H9 (cell line): ENCODE data around the gene KIF26B. TPM values are rescaled to one million over a fixed set of nuclear protein-coding genes. Genes with fewer than 3 reads are reported as not detected.

Experiments used
- DNase-seq: peaks from one replicate; pipeline ENCODE4 v3.0.0-alpha.2; 2017
- H2AFZ ChIP-seq: one replicate; pipeline ENCODE4 v1.6.1; 2013; ENCODE audit warnings: mild to moderate bottlenecking, low read length, control low read depth, moderate library complexity
- H2AK5ac ChIP-seq: 2 replicates; pipeline ENCODE4 v1.6.1; 2013; ENCODE audit warnings: low read length, control low read depth, mixed read lengths; ENCODE audit not compliant: insufficient read length
- H2BK120ac ChIP-seq: one replicate; pipeline ENCODE4 v1.6.1; 2013; ENCODE audit warnings: low read depth, mild to moderate bottlenecking, low read length, control low read depth, inconsistent platforms; ENCODE audit not compliant: poor library complexity, severe bottlenecking
- H2BK12ac ChIP-seq: 2 replicates; pipeline ENCODE4 v1.6.1; 2013; ENCODE audit warnings: low read length, control low read depth, mixed read lengths, low read depth; ENCODE audit not compliant: insufficient read length
- H2BK15ac ChIP-seq: 2 replicates; pipeline ENCODE4 v1.6.1; 2013; ENCODE audit warnings: low read depth, low read length, control low read depth
- H2BK20ac ChIP-seq: one replicate; pipeline ENCODE4 v1.6.1; 2013; ENCODE audit warnings: low read depth, mild to moderate bottlenecking, low read length, control low read depth, inconsistent platforms; ENCODE audit not compliant: poor library complexity, severe bottlenecking
- H2BK5ac ChIP-seq: 2 replicates; pipeline ENCODE4 v1.6.1; 2013; ENCODE audit warnings: low read length, control low read depth, mixed read lengths; ENCODE audit not compliant: insufficient read length
- H3K14ac ChIP-seq: 2 replicates; pipeline ENCODE4 v1.6.1; 2013; ENCODE audit warnings: low read length, control low read depth; ENCODE audit not compliant: insufficient read depth
- H3K18ac ChIP-seq: 2 replicates; pipeline ENCODE4 v1.6.1; 2013; ENCODE audit warnings: low read depth, mild to moderate bottlenecking, mixed read lengths, low read length, control low read depth; ENCODE audit not compliant: insufficient read length
- H3K23ac ChIP-seq: 2 replicates; pipeline ENCODE4 v1.6.1; 2013; ENCODE audit warnings: low read length, control low read depth, mixed read lengths, low read depth; ENCODE audit not compliant: insufficient read length
- H3K23me2 ChIP-seq: 2 replicates; pipeline ENCODE4 v1.6.1; 2013; ENCODE audit warnings: low read depth, mild to moderate bottlenecking, mixed read lengths, low read length, control low read depth; ENCODE audit not compliant: insufficient read length, poor library complexity, severe bottlenecking
- H3K27ac ChIP-seq: 2 replicates; pipeline ENCODE4 v1.5.1; 2013; ENCODE audit warnings: low read length, control low read depth, mixed read lengths, low read depth; ENCODE audit not compliant: insufficient read length
- H3K27me3 ChIP-seq: 2 replicates; pipeline ENCODE4 v1.6.1; 2013; ENCODE audit warnings: low read length, control low read depth, inconsistent platforms; ENCODE audit not compliant: insufficient read depth
- H3K4ac ChIP-seq: 2 replicates; pipeline ENCODE4 v1.6.1; 2013; ENCODE audit warnings: low read depth, mild to moderate bottlenecking, control low read depth, inconsistent platforms, low read length, moderate library complexity
- H3K4me1 ChIP-seq: 2 replicates; pipeline ENCODE4 v1.6.1; 2013; ENCODE audit warnings: low read length, control low read depth, inconsistent platforms; ENCODE audit not compliant: insufficient read depth
- H3K4me2 ChIP-seq: 2 replicates; pipeline ENCODE4 v1.6.1; 2013; ENCODE audit warnings: low read length, control low read depth, mixed read lengths; ENCODE audit not compliant: insufficient read length, insufficient read depth
- H3K56ac ChIP-seq: 2 replicates; pipeline ENCODE4 v1.6.1; 2013; ENCODE audit warnings: low read depth, mild to moderate bottlenecking, mixed read lengths, low read length, control low read depth; ENCODE audit not compliant: insufficient read length
- H3K79me1 ChIP-seq: 2 replicates; pipeline ENCODE4 v1.6.1; 2013; ENCODE audit warnings: low read depth, mild to moderate bottlenecking, moderate library complexity, low read length, control low read depth, inconsistent platforms; ENCODE audit not compliant: insufficient read depth, poor library complexity, severe bottlenecking
- H3K79me2 ChIP-seq: 2 replicates; pipeline ENCODE4 v1.6.1; 2013; ENCODE audit warnings: low read length, control low read depth, inconsistent platforms; ENCODE audit not compliant: insufficient read depth
- H3K9ac ChIP-seq: 2 replicates; pipeline ENCODE4 v1.6.1; 2013; ENCODE audit warnings: low read length, control low read depth, mixed read lengths; ENCODE audit not compliant: insufficient read length; ENCODE audit errors: extremely low read depth
- H3K9me3 ChIP-seq: one replicate; pipeline ENCODE4 v1.6.1; 2013; ENCODE audit warnings: low read depth, low read length, inconsistent platforms; ENCODE audit not compliant: control insufficient read depth
- H3T11ph ChIP-seq: one replicate; pipeline ENCODE4 v1.6.1; 2013; ENCODE audit warnings: mild to moderate bottlenecking, low read length, control low read depth, inconsistent platforms
- H4K20me1 ChIP-seq: one replicate; pipeline ENCODE4 v1.6.1; 2013; ENCODE audit not compliant: control insufficient read depth, insufficient read length, insufficient read depth
- H4K5ac ChIP-seq: 2 replicates; pipeline ENCODE4 v1.6.1; 2013; ENCODE audit warnings: low read depth, mild to moderate bottlenecking, mixed read lengths, low read length, control low read depth; ENCODE audit not compliant: insufficient read length
- H4K8ac ChIP-seq: replicated peaks from 2 replicates; pipeline ENCODE4 v1.6.1; 2013; ENCODE audit warnings: low read length, control low read depth, mixed read lengths, low read depth; ENCODE audit not compliant: insufficient read length
- H4K91ac ChIP-seq: 2 replicates; pipeline ENCODE4 v1.6.1; 2013; ENCODE audit warnings: low read depth, mild to moderate bottlenecking, moderate library complexity, mixed read lengths, low read length, control low read depth; ENCODE audit not compliant: insufficient read length
- H3K27ac Mint-ChIP-seq, 3 experiments: 2 replicates in 2 of 3; 3 replicates in 1 of 3; pipeline ENCODE4 v1.8.0; 2020 to 2021; ENCODE audit warnings: mixed read lengths in 3 of 3, mild to moderate bottlenecking in 1 of 3, moderate library complexity in 1 of 3
- H3K27me3 Mint-ChIP-seq: 2 replicates; pipeline ENCODE4 v1.8.0; 2021; ENCODE audit warnings: low read depth, mild to moderate bottlenecking, moderate library complexity, mixed read lengths
- H3K36me3 Mint-ChIP-seq, 3 experiments: 2 replicates in 2 of 3; 3 replicates in 1 of 3; pipeline ENCODE4 v1.8.0; 2020 to 2021; ENCODE audit warnings: low read depth in 3 of 3, mixed read lengths in 3 of 3; ENCODE audit not compliant: insufficient read depth in 1 of 3
- H3K4me1 Mint-ChIP-seq, 2 experiments: 2 replicates each; pipeline ENCODE4 v1.8.0; 2020; ENCODE audit warnings: mixed read lengths in 2 of 2
- H3K4me3 Mint-ChIP-seq, 2 experiments: 2 replicates in 1 of 2; 3 replicates in 1 of 2; pipeline ENCODE4 v1.8.0; 2020 to 2021; ENCODE audit warnings: mild to moderate bottlenecking in 2 of 2, mixed read lengths in 2 of 2, moderate library complexity in 1 of 2
- H3K9me3 Mint-ChIP-seq, 2 experiments: 2 replicates in 1 of 2; 3 replicates in 1 of 2; pipeline ENCODE4 v1.8.0; 2020; ENCODE audit warnings: mild to moderate bottlenecking in 2 of 2, mixed read lengths in 2 of 2, moderate library complexity in 1 of 2
- WGBS: extraction: QIAGEN DNeasy Blood & Tissue Kit; methylation state at CpG from one replicate; pipeline ENCODE4 v1.1.7; 2013; ENCODE audit warnings: missing lambda C conversion rate, low lambda C conversion rate, mixed read lengths; ENCODE audit not compliant: insufficient read length; ENCODE audit errors: extremely low coverage; 5-methylcytosine and 5-hydroxymethylcytosine counted together
- total RNA-seq: library from RNA; stranded (reverse); gene quantifications from 2 replicates; pipeline ENCODE4 v1.2.1, GENCODE V29; 2021
- TF ChIP-seq, protein P1 (sequence below): fragments of 200-600 bp; sonication (generic); conservative IDR thresholded peaks from 3 replicates; pipeline ENCODE4 v1.8.0; 2021; ENCODE audit warnings: antibody characterized with exemption, mild to moderate bottlenecking

Gene KIF26B
- total RNA-seq, 1 experiment from 2014 or later: 0.13 TPM

DNA sequence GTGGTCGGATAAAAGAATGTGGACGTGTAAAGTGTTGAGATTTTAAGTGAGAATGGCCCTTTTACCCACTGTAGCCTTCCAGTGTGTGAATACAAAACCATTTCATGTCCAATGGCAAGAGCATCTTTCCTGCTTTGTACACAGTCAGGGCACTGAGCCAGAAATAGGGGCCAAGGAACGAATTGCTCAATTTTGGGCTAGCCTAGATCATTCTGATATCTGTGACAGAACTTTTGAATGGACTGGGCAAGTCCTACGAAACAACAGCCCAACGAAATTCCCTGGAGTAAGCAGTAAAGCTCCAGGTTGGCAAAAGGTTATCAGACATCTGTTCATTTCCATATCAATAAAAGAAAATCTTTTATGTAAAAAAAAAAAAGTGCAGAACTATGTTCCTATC is 5.5 kb downstream of the KIF26B start:
- Histone ChIP-seq H3K4ac (no peak overlapping the region), H3K9ac (no peak overlapping the region), H3K4me1 (no peaks in the 10 kb centered on the region), H4K5ac (no peak overlapping the region), H2BK15ac (no peak overlapping the region), H3K23ac (no peak overlapping the region), H3K27me3 (peaks cover 7% of the 10 kb centered on the region; the same call in 1 of the 2 replicates), H3K79me1 (no peaks in the 10 kb centered on the region), H4K8ac (no peak overlapping the region), H3K9me3 (no peaks in the 10 kb centered on the region), H4K20me1 (no peaks in the 10 kb centered on the region), H2AFZ (no peak overlapping the region), H3K79me2 (no peaks in the 10 kb centered on the region), H2BK12ac (no peak overlapping the region), H2BK5ac (no peak overlapping the region), H2BK120ac (no peak overlapping the region), H3K18ac (no peak overlapping the region), H4K91ac (no peak overlapping the region), H3T11ph (no peak overlapping the region), H3K56ac (no peak overlapping the region), H3K4me2 (no peak overlapping the region), H3K14ac (no peak overlapping the region), H2BK20ac (no peak overlapping the region), H3K23me2 (peaks cover 12% of the 10 kb centered on the region), H3K27ac (no peak overlapping the region), H2AK5ac (no peak overlapping the region)
- TF ChIP-seq, protein P1, sequence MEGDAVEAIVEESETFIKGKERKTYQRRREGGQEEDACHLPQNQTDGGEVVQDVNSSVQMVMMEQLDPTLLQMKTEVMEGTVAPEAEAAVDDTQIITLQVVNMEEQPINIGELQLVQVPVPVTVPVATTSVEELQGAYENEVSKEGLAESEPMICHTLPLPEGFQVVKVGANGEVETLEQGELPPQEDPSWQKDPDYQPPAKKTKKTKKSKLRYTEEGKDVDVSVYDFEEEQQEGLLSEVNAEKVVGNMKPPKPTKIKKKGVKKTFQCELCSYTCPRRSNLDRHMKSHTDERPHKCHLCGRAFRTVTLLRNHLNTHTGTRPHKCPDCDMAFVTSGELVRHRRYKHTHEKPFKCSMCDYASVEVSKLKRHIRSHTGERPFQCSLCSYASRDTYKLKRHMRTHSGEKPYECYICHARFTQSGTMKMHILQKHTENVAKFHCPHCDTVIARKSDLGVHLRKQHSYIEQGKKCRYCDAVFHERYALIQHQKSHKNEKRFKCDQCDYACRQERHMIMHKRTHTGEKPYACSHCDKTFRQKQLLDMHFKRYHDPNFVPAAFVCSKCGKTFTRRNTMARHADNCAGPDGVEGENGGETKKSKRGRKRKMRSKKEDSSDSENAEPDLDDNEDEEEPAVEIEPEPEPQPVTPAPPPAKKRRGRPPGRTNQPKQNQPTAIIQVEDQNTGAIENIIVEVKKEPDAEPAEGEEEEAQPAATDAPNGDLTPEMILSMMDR: no peak
- Mint-ChIP-seq H3K4me3 (no peak overlapping the region), H3K27ac (no peak overlapping the region), H3K27me3 (peaks cover 52% of the 10 kb centered on the region), H3K36me3 (no peaks in the 10 kb centered on the region), H3K4me1 (peaks cover 9 to 15% of the 10 kb centered on the region in 2 experiments), H3K9me3 (peaks cover 0 to under 1% of the 10 kb centered on the region in 2 experiments; a peak in 3 of 5 replicates)
- no peak for DNase-seq
- WGBS: no CpG with 5 or more reads among the region's 5 CpGs
